Upper lobe of right lung (tissue), 1 donor: ENCODE data around the gene HHEX. TPM values are rescaled to one million over a fixed set of nuclear protein-coding genes. Genes with fewer than 3 reads are reported as not detected.
A peak's percentile ranks its signal among the peaks of the same experiment; 100 is the strongest.

Experiments
- ATAC-seq: fragments of 200-7000 bp; cut with Tn5 transposase; one replicate; pipeline ENCODE4 v1.9.1; 2020; ENCODE audit warnings: mild to moderate bottlenecking, moderate library complexity
- DNase-seq: peaks from one replicate; pipeline ENCODE4 v3.0.0-alpha.2; 2020
- H3K27ac ChIP-seq: fragments of 200-600 bp; one replicate; pipeline ENCODE4 v1.8.0; 2022
- H3K27me3 ChIP-seq: fragments of 200-600 bp; one replicate; pipeline ENCODE4 v1.8.0; 2022; ENCODE audit warnings: mild to moderate bottlenecking
- H3K36me3 ChIP-seq: fragments of 200-600 bp; one replicate; pipeline ENCODE4 v1.8.0; 2022
- H3K4me1 ChIP-seq: fragments of 200-600 bp; one replicate; pipeline ENCODE4 v1.8.0; 2022
- H3K4me3 ChIP-seq: fragments of 200-600 bp; one replicate; pipeline ENCODE4 v1.8.0; 2022; ENCODE audit warnings: mild to moderate bottlenecking
- H3K9me3 ChIP-seq: fragments of 200-600 bp; one replicate; pipeline ENCODE4 v1.8.0; 2022
- intact Hi-C: fragments of 100-400 bp; cut with DNase I; formaldehyde crosslinking; loops from one replicate; pipeline ENCODE4 v1.11.0; 2022
- total RNA-seq: library from RNA; stranded (reverse); fragmentation: NEBNext Ultra II Directional; extraction: Animal tissue kit (Norgen Biotek cat#: 25700); gene quantifications from one replicate; pipeline ENCODE4 v1.2.1, GENCODE V29; 2021
- TF ChIP-seq, protein P1 (sequence below): fragments of 200-600 bp; IDR thresholded peaks from one replicate; pipeline ENCODE4 v1.8.0; 2022; ENCODE audit warnings: antibody characterized with exemption
- donor health status: DM: no; HTN: yes; CAD: no; lungs with severe emphysema.

The HHEX gene
- total RNA-seq, 1 donor from 2014 or later: 12.2 TPM

DNA sequence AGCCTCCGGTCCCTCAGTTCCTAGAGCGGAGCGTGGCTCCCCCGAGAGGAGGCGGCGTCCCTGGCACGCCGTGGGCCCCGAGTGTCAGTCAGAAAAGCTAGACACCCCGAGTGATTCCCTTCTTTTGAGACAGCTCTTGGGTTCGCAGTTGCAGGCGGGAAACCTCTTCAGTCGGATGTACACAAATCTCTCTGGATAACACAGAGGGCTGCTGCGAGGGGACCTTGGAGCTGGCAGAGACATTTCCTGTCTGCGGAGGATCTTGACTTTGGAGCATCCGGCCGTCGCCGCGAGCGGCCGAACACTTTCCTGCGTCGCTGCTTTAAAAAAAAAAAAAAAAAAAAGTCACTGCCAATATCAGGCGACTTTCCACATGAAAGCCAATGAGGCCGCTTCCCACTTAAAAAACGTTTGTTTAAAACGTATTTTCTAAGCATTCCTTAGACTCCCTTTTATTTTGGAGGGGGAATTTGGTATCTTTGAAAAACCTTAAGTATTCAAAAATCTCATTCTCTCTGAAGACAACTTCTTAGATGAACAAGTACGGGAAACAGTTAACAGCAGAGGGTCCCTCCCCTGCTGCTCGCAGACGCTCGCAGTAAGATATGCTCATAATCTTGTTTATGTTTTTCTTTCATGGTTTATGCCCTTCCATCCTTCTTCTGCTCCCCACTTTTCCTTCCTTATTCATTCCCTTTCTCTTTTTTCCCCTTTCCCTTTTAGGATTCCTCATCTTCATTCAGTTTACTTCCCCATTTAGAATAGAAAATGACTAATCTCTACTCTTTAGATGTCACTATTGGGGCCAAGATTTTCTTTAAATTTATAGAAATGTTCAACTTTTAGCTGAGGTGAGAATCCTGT, 10.0 kb downstream of the HHEX start:
- Histone ChIP-seq H3K27me3 (no peaks in the 10 kb centered on the region), H3K36me3 (peaks cover 9% of the 10 kb centered on the region), H3K27ac (no peak overlapping the region), H3K4me1 (peaks cover 7% of the 10 kb centered on the region), H3K9me3 (no peaks in the 10 kb centered on the region), H3K4me3 (peak overlapping the region; percentile 39)
- DNase-seq (no peak), ATAC-seq (peak; percentile 64)
- intact Hi-C loops: no loop called here
- TF ChIP-seq, protein P1, sequence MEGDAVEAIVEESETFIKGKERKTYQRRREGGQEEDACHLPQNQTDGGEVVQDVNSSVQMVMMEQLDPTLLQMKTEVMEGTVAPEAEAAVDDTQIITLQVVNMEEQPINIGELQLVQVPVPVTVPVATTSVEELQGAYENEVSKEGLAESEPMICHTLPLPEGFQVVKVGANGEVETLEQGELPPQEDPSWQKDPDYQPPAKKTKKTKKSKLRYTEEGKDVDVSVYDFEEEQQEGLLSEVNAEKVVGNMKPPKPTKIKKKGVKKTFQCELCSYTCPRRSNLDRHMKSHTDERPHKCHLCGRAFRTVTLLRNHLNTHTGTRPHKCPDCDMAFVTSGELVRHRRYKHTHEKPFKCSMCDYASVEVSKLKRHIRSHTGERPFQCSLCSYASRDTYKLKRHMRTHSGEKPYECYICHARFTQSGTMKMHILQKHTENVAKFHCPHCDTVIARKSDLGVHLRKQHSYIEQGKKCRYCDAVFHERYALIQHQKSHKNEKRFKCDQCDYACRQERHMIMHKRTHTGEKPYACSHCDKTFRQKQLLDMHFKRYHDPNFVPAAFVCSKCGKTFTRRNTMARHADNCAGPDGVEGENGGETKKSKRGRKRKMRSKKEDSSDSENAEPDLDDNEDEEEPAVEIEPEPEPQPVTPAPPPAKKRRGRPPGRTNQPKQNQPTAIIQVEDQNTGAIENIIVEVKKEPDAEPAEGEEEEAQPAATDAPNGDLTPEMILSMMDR: no peak

DNA sequence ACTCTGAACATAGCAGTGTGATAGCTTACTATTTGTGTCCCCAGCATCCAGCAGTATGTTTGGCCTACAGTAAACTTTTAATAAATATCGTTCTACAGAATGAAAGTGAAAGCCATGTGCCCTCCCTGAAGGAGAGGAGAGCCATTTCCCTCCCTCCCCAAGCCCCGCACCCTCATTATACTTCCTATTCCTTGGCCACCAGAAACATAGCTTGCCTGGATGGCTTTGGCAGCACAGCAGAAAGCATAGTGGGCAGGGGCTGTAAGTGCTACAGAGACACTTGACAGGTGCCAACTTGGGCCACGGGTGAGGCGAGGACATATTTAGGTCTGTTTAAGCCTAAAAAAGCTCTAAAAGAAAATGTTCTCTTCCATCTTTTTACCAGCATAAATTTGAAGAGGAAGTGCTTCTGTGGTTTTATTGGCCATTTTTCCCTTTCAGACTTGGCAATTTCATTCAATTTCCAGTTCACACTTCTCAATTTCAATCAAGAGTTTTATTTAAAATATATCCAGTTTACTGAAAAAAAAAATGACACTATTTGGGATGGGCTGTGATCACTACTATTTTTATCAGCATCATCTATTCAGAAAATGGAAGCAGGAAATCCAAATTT, 12.7 kb downstream of the HHEX start:
- H3K9me3 ChIP-seq: no peaks in the 10 kb centered on the region
- intact Hi-C loops: no loop called here
- H3K27ac ChIP-seq: no peak overlapping the region
- no peak overlapping the region for H3K4me3 ChIP-seq
- ATAC-seq: no peak
- peaks cover 7% of the 10 kb centered on the region for H3K4me1 ChIP-seq
- no peaks in the 10 kb centered on the region for H3K36me3 ChIP-seq
- TF ChIP-seq, protein P1: no peak
- DNase-seq: no peak
- no peaks in the 10 kb centered on the region for H3K27me3 ChIP-seq

DNA sequence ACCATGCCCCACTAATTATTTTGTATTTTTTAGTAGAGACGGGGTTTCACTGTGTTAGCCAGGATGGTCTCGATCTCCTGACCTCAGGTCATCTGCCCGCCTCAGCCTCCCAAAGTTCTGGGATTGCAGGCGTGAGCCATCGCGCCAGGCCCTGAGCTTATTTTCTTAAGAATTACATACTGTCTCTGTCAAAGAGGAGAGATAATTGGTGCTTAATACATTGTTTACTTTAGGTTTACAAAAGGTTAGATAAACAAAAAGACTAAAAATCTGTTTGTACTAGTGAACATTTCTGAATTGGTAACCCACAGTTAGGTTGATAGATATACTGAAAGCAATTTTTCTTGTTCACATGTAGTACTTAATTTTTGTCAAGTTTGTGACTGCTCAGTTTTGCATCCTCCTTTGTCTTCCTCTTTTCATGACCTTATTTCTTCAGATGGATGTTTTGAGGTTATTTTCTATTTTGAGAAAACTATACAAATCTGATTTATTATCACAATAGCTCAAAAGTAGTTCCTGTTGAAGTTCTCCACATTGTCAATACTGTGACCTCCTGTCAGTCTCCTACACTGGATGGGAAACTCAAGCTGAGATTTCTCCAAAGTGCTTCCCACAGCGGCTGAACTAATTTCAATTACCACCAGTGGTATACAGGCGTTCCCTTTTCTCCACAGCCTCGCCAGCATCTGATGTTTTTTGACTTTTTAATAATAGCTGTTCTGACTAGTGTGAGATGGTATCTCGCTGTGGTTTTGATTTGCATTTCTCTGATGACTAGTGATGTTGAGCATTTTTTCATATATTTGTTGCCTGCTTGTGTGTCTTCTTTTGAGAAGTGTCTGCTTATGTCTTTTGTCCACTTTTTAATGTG, 22.5 kb downstream of the HHEX start:
- intact Hi-C loops: no loop called here
- DNase-seq (no peak), ATAC-seq (no peak)
- Histone ChIP-seq H3K27me3 (peaks cover 6% of the 10 kb centered on the region), H3K4me1 (no peaks in the 10 kb centered on the region), H3K4me3 (no peak overlapping the region), H3K9me3 (no peaks in the 10 kb centered on the region), H3K27ac (no peak overlapping the region), H3K36me3 (no peaks in the 10 kb centered on the region)
- TF ChIP-seq, protein P1: no peak

DNA sequence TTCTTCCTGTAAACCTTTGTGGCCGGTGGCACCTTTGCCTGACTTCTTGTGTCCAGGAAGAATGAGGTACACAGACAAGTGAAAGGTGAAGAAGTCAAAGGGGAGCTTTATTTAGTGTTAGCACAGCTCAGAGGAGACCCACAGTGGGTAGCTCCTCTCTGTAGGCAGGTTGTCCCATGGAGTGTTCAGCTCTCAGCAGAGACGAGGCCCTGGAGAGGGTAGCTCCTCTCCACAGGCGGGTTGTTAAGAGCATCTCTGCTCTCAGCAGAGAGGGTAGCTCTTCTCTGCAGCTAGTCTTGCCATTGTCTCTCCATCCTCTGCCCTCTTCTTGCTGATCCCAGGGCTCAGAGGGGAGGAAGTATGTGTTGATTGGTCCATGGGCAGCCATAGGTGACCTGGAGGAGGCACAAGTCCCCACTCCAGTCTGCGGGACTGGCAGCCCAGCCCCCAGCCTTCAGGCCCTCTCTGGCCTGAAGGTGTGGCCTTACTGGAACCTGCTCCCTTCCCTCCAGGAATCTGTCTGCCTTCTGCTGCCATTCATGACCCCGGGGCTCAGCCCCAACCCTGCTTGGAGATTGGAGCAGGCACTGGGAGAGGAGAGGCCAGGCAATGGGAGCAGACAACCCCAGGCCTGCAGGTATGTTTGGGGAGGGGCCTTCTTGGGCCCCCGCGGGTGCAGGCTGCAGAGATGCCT, 24.5 kb downstream of the HHEX start:
- TF ChIP-seq, protein P1: no peak
- no peak for DNase-seq

GRCh38 chr10:92714872-92715271, 25.1 kb downstream of the HHEX start:
- DNase-seq (no peak), ATAC-seq (no peak)
- intact Hi-C loops: no loop called here
- no peak overlapping the region for H3K27ac ChIP-seq
- H3K27me3 ChIP-seq: peaks cover 6% of the 10 kb centered on the region
- H3K4me3 ChIP-seq: no peak overlapping the region
- H3K9me3 ChIP-seq: no peaks in the 10 kb centered on the region
- TF ChIP-seq, protein P1: no peak
- no peaks in the 10 kb centered on the region for H3K36me3 ChIP-seq
- H3K4me1 ChIP-seq: no peaks in the 10 kb centered on the region

More for the DNA sequence above, 24.5 kb downstream of the HHEX start:
- no peak for ATAC-seq
- Histone ChIP-seq H3K4me3 (no peak overlapping the region), H3K27ac (no peak overlapping the region), H3K36me3 (no peaks in the 10 kb centered on the region), H3K9me3 (no peaks in the 10 kb centered on the region), H3K27me3 (peaks cover 6% of the 10 kb centered on the region), H3K4me1 (no peaks in the 10 kb centered on the region)
- intact Hi-C loops: no loop called here
